Measurements from ENCODE around the gene SH3BGR.

- TF ChIP-seq, protein P1, sequence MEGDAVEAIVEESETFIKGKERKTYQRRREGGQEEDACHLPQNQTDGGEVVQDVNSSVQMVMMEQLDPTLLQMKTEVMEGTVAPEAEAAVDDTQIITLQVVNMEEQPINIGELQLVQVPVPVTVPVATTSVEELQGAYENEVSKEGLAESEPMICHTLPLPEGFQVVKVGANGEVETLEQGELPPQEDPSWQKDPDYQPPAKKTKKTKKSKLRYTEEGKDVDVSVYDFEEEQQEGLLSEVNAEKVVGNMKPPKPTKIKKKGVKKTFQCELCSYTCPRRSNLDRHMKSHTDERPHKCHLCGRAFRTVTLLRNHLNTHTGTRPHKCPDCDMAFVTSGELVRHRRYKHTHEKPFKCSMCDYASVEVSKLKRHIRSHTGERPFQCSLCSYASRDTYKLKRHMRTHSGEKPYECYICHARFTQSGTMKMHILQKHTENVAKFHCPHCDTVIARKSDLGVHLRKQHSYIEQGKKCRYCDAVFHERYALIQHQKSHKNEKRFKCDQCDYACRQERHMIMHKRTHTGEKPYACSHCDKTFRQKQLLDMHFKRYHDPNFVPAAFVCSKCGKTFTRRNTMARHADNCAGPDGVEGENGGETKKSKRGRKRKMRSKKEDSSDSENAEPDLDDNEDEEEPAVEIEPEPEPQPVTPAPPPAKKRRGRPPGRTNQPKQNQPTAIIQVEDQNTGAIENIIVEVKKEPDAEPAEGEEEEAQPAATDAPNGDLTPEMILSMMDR (IDR thresholded peaks at IDR 0.05) = no peak
- TF ChIP-seq EP300 (IDR thresholded peaks at IDR 0.05) (no peak), POLR2AphosphoS5 (IDR thresholded peaks at IDR 0.05) (no peak)
These were observed 111.3 kb downstream of the SH3BGR start for GRCh38 chr21:39562791-39563770.

Measured in sigmoid colon (tissue), 4 donors.